AG09309 (cell line): ENCODE data around the gene ZCCHC10.
A peak's percentile ranks its signal among the peaks of the same experiment; 100 is the strongest.
"Not testable (repeated sequence)": the region's sequence is repeated elsewhere in the genome, so short reads cannot be mapped to it uniquely, and the experiment has no call there.

Experiments used
- DNase-seq: peaks from one replicate; pipeline ENCODE4 v3.0.0-alpha.2; 2010; ENCODE audit warnings: low read depth
- H3K4me3 ChIP-seq: 2 replicates; pipeline ENCODE4 v1.5.1; 2011; ENCODE audit warnings: mild to moderate bottlenecking, low read depth, low read length, moderate library complexity; ENCODE audit not compliant: control insufficient read depth
- TF ChIP-seq, protein P1 (sequence below): IDR thresholded peaks from 2 replicates; pipeline ENCODE4 v1.5.1; 2011; ENCODE audit warnings: mild to moderate bottlenecking, low read depth, low read length, inconsistent platforms; ENCODE audit not compliant: insufficient read depth, control insufficient read depth; ENCODE audit errors: missing control alignments

The ZCCHC10 gene

DNA sequence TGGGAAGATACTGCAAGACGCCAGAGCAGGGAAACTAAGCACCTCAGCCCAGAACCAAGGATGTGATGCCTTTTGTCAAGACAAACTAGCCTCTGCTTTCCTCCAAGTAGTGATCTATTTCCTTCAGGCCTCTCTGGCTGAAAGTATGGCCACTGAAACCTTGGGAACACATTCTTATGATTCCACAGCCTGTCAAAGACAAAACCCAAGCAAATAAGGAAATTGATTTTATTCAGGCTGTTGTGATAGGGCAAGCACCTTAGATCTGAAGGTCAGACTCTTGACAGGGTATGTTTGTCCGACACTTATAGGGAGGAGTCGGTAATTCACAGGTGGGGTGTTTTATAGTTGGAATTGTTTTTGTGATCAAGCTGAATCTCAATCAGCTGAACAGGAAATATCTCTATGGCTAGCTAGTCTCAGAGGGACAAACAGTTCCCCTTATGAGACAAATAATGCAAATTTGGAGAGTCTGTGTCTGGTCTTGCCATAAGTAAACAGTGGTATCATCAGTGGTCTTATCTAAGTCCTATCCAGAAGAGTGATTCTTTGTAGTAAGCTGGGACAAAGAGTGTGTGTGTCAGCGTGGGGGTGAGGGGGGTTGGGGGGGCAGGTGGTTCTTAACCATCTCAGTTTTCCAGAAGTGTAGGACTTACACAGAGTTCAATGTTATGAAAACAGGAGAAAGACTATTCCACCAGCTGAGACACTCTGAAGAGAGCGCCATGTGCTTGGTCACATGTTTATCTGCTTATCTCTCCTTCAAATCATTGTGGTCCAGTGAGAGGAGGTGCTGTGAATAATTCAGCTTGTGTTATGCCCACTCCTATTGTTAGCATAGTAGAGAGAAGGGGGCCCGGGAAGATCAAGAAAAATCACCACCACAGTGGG is 6.7 kb upstream of the ZCCHC10 start:
- TF ChIP-seq, protein P1, sequence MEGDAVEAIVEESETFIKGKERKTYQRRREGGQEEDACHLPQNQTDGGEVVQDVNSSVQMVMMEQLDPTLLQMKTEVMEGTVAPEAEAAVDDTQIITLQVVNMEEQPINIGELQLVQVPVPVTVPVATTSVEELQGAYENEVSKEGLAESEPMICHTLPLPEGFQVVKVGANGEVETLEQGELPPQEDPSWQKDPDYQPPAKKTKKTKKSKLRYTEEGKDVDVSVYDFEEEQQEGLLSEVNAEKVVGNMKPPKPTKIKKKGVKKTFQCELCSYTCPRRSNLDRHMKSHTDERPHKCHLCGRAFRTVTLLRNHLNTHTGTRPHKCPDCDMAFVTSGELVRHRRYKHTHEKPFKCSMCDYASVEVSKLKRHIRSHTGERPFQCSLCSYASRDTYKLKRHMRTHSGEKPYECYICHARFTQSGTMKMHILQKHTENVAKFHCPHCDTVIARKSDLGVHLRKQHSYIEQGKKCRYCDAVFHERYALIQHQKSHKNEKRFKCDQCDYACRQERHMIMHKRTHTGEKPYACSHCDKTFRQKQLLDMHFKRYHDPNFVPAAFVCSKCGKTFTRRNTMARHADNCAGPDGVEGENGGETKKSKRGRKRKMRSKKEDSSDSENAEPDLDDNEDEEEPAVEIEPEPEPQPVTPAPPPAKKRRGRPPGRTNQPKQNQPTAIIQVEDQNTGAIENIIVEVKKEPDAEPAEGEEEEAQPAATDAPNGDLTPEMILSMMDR = no peak
- DNase-seq = no peak
- H3K4me3 ChIP-seq = no peak overlapping the region

DNA sequence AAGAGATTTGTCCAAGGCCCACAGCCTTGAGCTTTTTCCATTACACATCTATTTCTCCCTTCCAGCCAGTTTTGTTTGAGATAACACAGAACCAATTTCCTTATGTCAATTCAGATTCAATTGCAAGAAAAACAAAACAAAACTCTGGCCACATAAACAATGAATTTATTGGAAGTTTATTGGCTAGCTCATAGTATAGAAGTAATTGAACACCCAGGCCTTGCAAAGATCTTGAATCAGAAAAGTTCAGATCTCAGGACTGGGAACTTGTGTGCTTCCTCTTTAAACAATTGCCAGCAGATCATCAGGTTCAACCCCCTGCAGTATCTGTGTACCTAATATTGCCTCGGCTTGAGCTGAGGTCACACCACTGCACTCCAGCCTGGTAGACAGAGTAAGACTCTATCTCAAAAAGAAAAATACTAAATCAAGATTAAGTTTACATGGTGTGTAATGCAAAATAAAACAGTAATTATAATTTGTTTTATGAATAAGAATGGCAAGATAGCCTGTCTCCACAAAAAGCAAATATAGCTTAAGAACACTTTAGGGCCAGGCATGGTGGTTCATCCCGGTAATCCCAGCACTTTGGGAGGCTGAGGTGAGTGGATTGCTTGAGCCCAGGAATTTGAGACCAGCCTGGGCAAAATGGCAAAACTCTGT is 4.1 kb upstream of the ZCCHC10 start:
- no peak overlapping the region for H3K4me3 ChIP-seq
- TF ChIP-seq, protein P1 = no peak
- DNase-seq = no peak

DNA sequence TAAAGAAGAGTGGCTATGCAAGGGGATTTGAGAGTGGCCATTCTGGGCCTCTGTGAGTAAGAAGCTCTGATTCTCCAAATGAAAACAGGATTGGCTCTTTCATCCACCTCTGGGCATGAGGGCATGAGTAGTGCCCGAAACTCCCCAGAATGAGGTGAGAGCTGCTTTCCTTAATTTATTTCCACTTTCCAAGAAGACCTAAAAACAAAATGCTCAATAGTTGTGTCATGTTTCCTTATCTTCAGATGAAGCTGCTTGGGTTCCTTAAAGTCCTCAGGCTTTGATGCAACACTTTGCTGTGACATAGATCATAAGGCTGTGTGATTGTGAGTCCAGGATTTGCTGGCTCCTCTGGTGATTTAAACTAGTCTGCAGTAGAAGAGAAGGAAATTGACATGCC is 3.1 kb upstream of the ZCCHC10 start:
- H3K4me3 ChIP-seq = no peak overlapping the region
- TF ChIP-seq, protein P1 = no peak
- no peak for DNase-seq

DNA sequence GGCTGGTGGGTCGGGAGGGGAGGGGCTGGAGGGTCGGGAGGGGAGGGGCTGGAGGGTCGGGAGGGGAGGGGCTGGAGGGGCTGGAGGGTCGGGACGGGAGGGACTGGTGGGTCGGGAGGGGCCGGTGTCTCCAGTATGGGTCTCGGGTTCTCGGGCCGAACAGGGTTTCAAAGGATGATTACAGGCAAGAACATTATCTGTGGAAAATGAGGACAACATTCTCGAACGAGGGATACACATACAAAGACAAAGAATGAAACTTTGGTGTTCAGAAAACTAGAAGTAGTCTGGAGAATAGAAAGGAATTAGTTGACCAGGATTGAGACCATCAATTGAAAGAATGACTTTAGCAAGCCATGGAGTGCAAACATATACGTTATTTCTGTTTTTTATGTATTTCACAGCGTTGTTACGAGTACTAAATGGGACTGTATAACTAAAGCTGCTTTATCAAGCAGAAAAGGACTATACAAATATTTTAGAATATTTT is 360 bp upstream of the ZCCHC10 start:
- no peak for DNase-seq
- peak overlapping the region; percentile 92 for H3K4me3 ChIP-seq
- TF ChIP-seq, protein P1 = no peak

DNA sequence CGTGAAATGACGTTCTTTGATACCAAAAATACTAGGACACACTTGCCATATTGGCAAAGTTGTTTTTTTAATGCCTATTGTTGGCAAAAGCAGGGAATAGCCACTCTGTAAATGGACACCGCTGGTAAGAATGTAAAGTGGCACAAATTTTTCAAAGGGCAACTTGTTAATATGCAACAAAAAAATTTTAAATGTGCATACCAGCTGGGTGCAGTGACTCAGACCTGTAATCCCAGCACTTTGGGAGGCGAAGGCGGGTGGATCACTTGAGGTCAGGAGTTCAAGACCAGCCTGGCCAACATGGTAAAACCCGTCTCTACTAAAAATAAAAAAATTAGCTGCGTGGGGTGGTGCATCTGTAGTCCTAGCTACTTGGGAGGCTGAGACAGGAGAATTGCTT is 6.9 kb downstream of the ZCCHC10 start:
- not testable (repeated sequence) for H3K4me3 ChIP-seq, DNase-seq

DNA sequence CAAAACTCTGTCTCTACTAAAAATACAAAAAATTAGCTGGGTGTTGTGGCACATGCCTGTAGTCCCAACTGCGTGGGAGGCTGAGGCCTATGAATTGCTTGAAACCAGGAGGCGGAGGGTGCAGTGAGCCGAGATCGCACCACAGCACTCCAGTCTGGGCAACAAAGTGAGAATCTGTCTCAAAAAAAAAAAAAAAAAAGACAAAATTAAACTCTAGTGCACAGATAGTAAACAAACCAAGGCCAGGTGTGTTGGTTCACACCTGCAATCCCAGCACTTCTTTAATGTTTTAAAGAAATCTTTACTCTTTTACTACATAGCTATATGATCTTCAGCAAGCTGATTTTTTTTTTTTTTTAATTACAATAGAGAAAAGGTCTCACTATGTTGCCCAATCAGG is 8.4 kb downstream of the ZCCHC10 start:
- H3K4me3 ChIP-seq = no peak overlapping the region
- TF ChIP-seq, protein P1 = no peak
- DNase-seq = no peak

DNA sequence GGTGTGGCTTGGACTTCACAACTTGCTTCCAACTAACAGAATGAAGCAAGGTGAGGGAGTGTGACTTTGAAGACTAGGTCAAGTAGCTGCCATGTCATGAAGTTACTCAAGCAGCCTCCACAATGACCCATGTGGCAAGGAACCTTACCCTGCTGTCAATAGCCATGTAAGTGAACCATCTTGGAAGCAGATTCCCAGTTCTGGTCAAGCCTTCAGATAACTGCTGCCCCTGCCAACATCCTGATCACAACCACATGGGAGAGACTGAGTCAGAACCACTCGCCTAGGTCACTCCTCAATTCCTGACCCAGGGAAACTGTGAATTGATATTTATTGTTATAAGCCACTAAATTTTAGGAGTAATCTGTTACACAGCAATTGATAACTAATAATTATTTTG is 10.9 kb downstream of the ZCCHC10 start:
- H3K4me3 ChIP-seq = no peak overlapping the region
- DNase-seq = no peak
- TF ChIP-seq, protein P1 = no peak

DNA sequence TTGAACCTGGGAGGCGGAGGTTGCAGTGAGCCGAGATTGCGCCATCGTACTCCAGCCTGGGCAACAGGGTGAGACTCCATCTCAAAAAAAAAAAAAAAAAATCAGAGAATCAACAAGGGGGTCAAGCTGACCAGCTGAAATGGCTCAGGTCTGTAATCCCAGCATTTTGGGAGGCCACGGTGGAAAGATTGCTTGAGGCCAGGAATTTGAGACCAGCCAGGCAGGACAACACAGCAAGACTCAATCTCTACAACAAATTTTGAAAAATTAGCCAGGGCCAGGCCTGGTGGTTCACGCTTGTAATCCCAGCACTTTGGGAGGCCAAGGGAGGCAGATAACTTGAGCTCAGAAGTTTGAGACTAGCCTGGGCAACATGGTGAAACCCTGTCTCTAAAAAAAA is 17.9 kb downstream of the ZCCHC10 start:
- not testable (repeated sequence) for H3K4me3 ChIP-seq, DNase-seq
